ENCODE measurements around the gene SERPINA3.

DNA sequence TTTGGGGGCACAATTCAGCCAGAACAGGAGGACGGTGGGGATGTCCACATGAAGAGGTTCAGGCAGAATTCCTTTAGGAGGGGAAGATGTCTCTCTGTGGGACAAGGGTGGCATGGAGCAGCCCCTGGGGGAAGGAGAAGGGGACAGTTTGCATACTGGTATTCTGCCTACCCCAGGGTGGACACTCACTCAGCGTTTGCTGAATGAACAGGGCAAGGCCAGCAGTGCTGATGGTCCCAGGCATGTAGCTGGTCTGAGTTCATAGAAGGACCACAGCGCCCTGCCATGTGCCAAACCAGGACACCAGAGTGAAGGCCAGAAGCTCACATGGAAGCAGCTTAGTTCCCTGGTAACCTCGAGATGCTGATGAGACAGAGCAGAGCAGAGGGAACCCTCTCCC, 25.6 kb upstream of the SERPINA3 start:
- TF ChIP-seq, protein P1, sequence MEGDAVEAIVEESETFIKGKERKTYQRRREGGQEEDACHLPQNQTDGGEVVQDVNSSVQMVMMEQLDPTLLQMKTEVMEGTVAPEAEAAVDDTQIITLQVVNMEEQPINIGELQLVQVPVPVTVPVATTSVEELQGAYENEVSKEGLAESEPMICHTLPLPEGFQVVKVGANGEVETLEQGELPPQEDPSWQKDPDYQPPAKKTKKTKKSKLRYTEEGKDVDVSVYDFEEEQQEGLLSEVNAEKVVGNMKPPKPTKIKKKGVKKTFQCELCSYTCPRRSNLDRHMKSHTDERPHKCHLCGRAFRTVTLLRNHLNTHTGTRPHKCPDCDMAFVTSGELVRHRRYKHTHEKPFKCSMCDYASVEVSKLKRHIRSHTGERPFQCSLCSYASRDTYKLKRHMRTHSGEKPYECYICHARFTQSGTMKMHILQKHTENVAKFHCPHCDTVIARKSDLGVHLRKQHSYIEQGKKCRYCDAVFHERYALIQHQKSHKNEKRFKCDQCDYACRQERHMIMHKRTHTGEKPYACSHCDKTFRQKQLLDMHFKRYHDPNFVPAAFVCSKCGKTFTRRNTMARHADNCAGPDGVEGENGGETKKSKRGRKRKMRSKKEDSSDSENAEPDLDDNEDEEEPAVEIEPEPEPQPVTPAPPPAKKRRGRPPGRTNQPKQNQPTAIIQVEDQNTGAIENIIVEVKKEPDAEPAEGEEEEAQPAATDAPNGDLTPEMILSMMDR (IDR thresholded peaks at IDR 0.05; ENCODE audit: insufficient read depth, low read depth, low read length): no peak
- no peak for TF ChIP-seq EZH2 (IDR thresholded peaks at IDR 0.05; ENCODE audit: insufficient read depth, low read length)
